HCT116 (cell line): ENCODE measurements around the gene KRTAP10-1. TPM values are rescaled to one million over a fixed set of nuclear protein-coding genes. Genes with fewer than 3 reads are reported as not detected.

Experiments used
- ATAC-seq: fragments of 200-7000 bp; cut with Tn5 transposase; 2 replicates; pipeline ENCODE4 v1.9.1; 2020; ENCODE audit warnings: mild to moderate bottlenecking, moderate library complexity
- BruUV-seq: library from RNA; stranded (reverse); fragments of 400-500 nt; replicated peaks from 2 replicates; lab custom pipeline; 2021; lab: Mats Ljungman, UMichigan
- CTCF ChIA-PET: fragments of 300-600 bp; sonication (Branson Sonifier 250); formaldehyde crosslinking; loops from one replicate; lab custom pipeline; 2021; ENCODE audit warnings: antibody characterized with exemption; lab: Charles Lee
- POLR2A ChIA-PET: fragments of 300-600, 350-600 bp; sonication (Branson Sonifier 250); formaldehyde crosslinking; loops from one replicate; lab custom pipeline; 2021; ENCODE audit warnings: antibody characterized with exemption; lab: Charles Lee
- RAD21 ChIA-PET, 2 experiments: fragments of 300-600 bp; sonication (Branson Sonifier 250); formaldehyde crosslinking; loops; one replicate each; lab custom pipeline; 2023; ENCODE audit warnings: low total read pairs in 2 of 2; ENCODE audit not compliant: uncharacterized antibody in 2 of 2, unreplicated experiment in 2 of 2, low non-redundant PET in 1 of 2; lab: Charles Lee
- DNase-seq: peaks from one replicate; pipeline ENCODE4 v3.0.0-alpha.2; 2010; ENCODE audit warnings: low read depth, low spot score
- H2AFZ ChIP-seq: fragments of 200-600 bp; shearing (Covaris generic), sonication (generic); 2 replicates; pipeline ENCODE4 v1.6.1; 2017; ENCODE audit warnings: low read depth, mixed run types, mixed read lengths, antibody characterized with exemption, low read length; ENCODE audit not compliant: poor library complexity, severe bottlenecking
- H3K27ac ChIP-seq: 2 replicates; pipeline ENCODE4 v1.5.1; 2012; ENCODE audit warnings: low read depth, low read length
- H3K27me3 ChIP-seq: fragments of 200-600 bp; sonication (generic); 2 replicates; pipeline ENCODE4 v1.6.1; 2016; ENCODE audit warnings: mixed run types, low read length, mixed read lengths; ENCODE audit not compliant: insufficient read depth
- H3K36me3 ChIP-seq, 2 experiments: fragments of 200-500 bp in 1 of 2; fragments of 200-600 bp in 1 of 2; sonication (Bioruptor generic) in 1 of 2; sonication (generic) in 1 of 2; 2 replicates each; pipeline versions ENCODE4 v1.5.1 to v1.6.1; 2014 to 2016; ENCODE audit warnings: low read length in 2 of 2, inconsistent platforms in 1 of 2, mixed read lengths in 1 of 2, mixed run types in 1 of 2; ENCODE audit not compliant: insufficient read depth in 2 of 2, control insufficient read depth in 1 of 2
- H3K4me1 ChIP-seq, 2 experiments: fragments of 200-600 bp in 1 of 2; sonication (generic) in 1 of 2; 2 replicates each; pipeline versions ENCODE4 v1.5.1 to v1.6.1; 2012 to 2017; ENCODE audit warnings: low read length in 2 of 2, inconsistent platforms in 1 of 2, mild to moderate bottlenecking in 1 of 2, mixed read lengths in 1 of 2, mixed run types in 1 of 2, moderate library complexity in 1 of 2; ENCODE audit not compliant: insufficient read depth in 2 of 2, control insufficient read depth in 1 of 2
- H3K4me2 ChIP-seq: fragments of 200-600 bp; sonication (generic); 2 replicates; pipeline ENCODE4 v1.6.1; 2017; ENCODE audit warnings: mixed run types, low read length, mixed read lengths
- H3K4me3 ChIP-seq, 2 experiments: fragments of 200-600 bp in 1 of 2; sonication (generic) in 1 of 2; replicated peaks in 1 of 2; 2 replicates each; pipeline ENCODE4 v1.5.1; 2011 to 2016; ENCODE audit warnings: low read length in 2 of 2, control low read depth in 1 of 2, low read depth in 1 of 2, mild to moderate bottlenecking in 1 of 2, mixed read lengths in 1 of 2, mixed run types in 1 of 2
- H3K79me2 ChIP-seq: fragments of 200-600 bp; sonication (generic); 2 replicates; pipeline ENCODE4 v1.6.1; 2017; ENCODE audit warnings: mild to moderate bottlenecking, mixed run types, low read length, moderate library complexity, mixed read lengths; ENCODE audit not compliant: insufficient read depth
- H3K9ac ChIP-seq: fragments of 200-600 bp; sonication (generic); 2 replicates; pipeline ENCODE4 v1.6.1; 2016; ENCODE audit warnings: low read length, mixed read lengths
- H3K9me2 ChIP-seq: fragments of 200-600 bp; sonication (generic), shearing (Covaris generic); 2 replicates; pipeline ENCODE4 v1.6.1; 2017; ENCODE audit warnings: mixed run types, mild to moderate bottlenecking, moderate library complexity; ENCODE audit not compliant: insufficient read depth
- H3K9me3 ChIP-seq, 2 experiments: fragments of 200-500 bp in 1 of 2; fragments of 200-600 bp in 1 of 2; sonication (Bioruptor generic) in 1 of 2; sonication (generic) in 1 of 2; 2 replicates each; pipeline ENCODE4 v1.6.1; 2014 to 2017; ENCODE audit warnings: low read length in 2 of 2, mixed read lengths in 2 of 2, inconsistent platforms in 1 of 2, low read depth in 1 of 2, mild to moderate bottlenecking in 1 of 2, mixed run types in 1 of 2, moderate library complexity in 1 of 2; ENCODE audit not compliant: control insufficient read depth in 1 of 2, insufficient read depth in 1 of 2
- H4K20me1 ChIP-seq: fragments of 200-600 bp; sonication (generic), shearing (Covaris generic); 2 replicates; pipeline ENCODE4 v1.6.1; 2017; ENCODE audit warnings: mixed run types, mild to moderate bottlenecking, moderate library complexity; ENCODE audit not compliant: insufficient read depth
- ATF3 ChIP-seq: IDR thresholded peaks from 2 replicates; pipeline ENCODE4 v1.6.1; 2012
- EGR1 ChIP-seq: IDR thresholded peaks from 2 replicates; pipeline ENCODE4 v1.6.1; 2012; ENCODE audit warnings: low read depth
- FOSL1 ChIP-seq: IDR thresholded peaks from 2 replicates; pipeline ENCODE4 v1.6.1; 2012; ENCODE audit warnings: low read depth
- MAX ChIP-seq: IDR thresholded peaks from 2 replicates; pipeline ENCODE4 v1.6.1; 2012
- POLR2A ChIP-seq: IDR thresholded peaks from 2 replicates; pipeline ENCODE4 v1.7.0; 2011; ENCODE audit warnings: borderline replicate concordance; ENCODE audit not compliant: insufficient read depth, insufficient read length; ENCODE audit errors: extremely low read depth
- RAD21 ChIP-seq: IDR thresholded peaks from 2 replicates; pipeline ENCODE4 v1.6.1; 2012; ENCODE audit warnings: low read depth, mild to moderate bottlenecking
- SIN3A ChIP-seq: IDR thresholded peaks from 2 replicates; pipeline ENCODE4 v1.6.1; 2012; ENCODE audit warnings: low read depth
- SP1 ChIP-seq: IDR thresholded peaks from 2 replicates; pipeline ENCODE4 v1.6.1; 2012; ENCODE audit warnings: low read depth
- TCF7L2 ChIP-seq: IDR thresholded peaks from 2 replicates; pipeline ENCODE4 v1.7.0; 2011; ENCODE audit warnings: borderline replicate concordance, inconsistent platforms; ENCODE audit not compliant: insufficient read depth, insufficient read length; ENCODE audit errors: extremely low read depth
- YY1 ChIP-seq: IDR thresholded peaks from 2 replicates; pipeline ENCODE4 v1.6.1; 2011; ENCODE audit warnings: low read length, low read depth, moderate library complexity, mild to moderate bottlenecking; ENCODE audit not compliant: insufficient replicate concordance; ENCODE audit errors: extremely low read depth
- ZFX ChIP-seq: fragments of 450-650 bp; IDR thresholded peaks from 2 replicates; pipeline ENCODE4 v1.6.1; 2017
- intact Hi-C: fragments of 100-400 bp; cut with micrococcal nuclease; formaldehyde crosslinking; loops from 2 replicates; pipeline ENCODE4 v1.10.0; 2022
- total RNA-seq: library from RNA; stranded (reverse); gene quantifications from one replicate; pipeline ENCODE4 v1.2.1, GENCODE V29; 2021; ENCODE audit not compliant: unreplicated experiment
- TF ChIP-seq, protein P1 (sequence below), 3 experiments: fragments of 200-600 bp in 1 of 3; sonication (generic) in 1 of 3; IDR thresholded peaks in 2 of 3; conservative IDR thresholded peaks in 1 of 3; 2 replicates each; pipeline ENCODE4 v1.5.1; 2012 to 2017; ENCODE audit warnings: low read depth in 2 of 3, low read length in 2 of 3, antibody characterized with exemption in 1 of 3, borderline replicate concordance in 1 of 3, control low read depth in 1 of 3, mild to moderate bottlenecking in 1 of 3, mixed read lengths in 1 of 3, mixed run types in 1 of 3, moderate library complexity in 1 of 3; ENCODE audit not compliant: insufficient read depth in 1 of 3
- TF ChIP-seq, protein P2 (sequence below): IDR thresholded peaks from 2 replicates; pipeline ENCODE4 v1.6.1; 2012; ENCODE audit warnings: low read depth

The KRTAP10-1 gene
- total RNA-seq, 1 experiment from 2014 or later, result not detected

DNA sequence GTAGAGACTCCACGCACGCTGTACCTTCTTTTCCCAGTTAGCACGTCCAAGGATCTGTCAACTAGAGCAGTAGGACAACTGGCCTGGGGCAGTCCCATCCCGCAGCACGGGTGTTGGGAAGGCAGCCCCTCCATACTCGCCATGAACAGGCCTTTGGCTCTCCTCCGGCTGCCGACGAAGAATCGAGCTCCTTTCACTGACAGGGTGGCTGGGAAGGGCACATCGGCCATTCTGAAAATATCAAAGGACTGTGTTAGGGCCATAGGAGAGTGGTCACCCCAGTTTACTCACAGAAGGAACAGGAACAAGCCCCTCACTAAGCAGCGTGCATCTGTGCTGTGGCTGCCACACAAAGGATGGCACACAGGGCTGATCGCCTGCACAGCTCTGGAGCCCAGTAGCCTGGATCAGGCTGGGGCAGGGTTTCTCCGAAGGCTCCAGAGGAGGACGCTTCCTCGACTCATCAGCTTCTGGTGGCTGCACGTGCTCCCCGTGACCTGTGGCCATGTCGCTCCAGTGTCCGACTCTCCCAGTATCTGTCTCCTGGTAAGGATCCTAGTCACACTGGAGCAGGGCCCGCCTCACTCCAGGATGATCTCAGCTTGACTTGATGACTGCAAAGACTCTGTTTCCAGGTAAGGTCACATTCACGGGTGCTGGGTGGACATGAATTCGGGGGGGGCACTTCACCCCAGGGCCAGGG lies 8.9 kb downstream of the KRTAP10-1 start:
- RAD21 ChIA-PET, result no interaction called here
- intact Hi-C loops, result no loop called here
- ATAC-seq, result no peak
- H2AFZ ChIP-seq, result no peak overlapping the region
- H4K20me1 ChIP-seq, result no peaks in the 10 kb centered on the region
- no peak for TF ChIP-seq FOSL1
- TF ChIP-seq POLR2A, result no peak
- TF ChIP-seq TCF7L2, result no peak
- TF ChIP-seq, protein P1, sequence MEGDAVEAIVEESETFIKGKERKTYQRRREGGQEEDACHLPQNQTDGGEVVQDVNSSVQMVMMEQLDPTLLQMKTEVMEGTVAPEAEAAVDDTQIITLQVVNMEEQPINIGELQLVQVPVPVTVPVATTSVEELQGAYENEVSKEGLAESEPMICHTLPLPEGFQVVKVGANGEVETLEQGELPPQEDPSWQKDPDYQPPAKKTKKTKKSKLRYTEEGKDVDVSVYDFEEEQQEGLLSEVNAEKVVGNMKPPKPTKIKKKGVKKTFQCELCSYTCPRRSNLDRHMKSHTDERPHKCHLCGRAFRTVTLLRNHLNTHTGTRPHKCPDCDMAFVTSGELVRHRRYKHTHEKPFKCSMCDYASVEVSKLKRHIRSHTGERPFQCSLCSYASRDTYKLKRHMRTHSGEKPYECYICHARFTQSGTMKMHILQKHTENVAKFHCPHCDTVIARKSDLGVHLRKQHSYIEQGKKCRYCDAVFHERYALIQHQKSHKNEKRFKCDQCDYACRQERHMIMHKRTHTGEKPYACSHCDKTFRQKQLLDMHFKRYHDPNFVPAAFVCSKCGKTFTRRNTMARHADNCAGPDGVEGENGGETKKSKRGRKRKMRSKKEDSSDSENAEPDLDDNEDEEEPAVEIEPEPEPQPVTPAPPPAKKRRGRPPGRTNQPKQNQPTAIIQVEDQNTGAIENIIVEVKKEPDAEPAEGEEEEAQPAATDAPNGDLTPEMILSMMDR (IDR thresholded peaks at IDR 0.05 in 2 of 3, conservative IDR thresholded peaks at IDR 0.05 in 1 of 3; ENCODE audit: borderline replicate concordance in 1 of 3, insufficient read depth in 1 of 3, low read depth in 2 of 3, low read length in 2 of 3), result no peak
- DNase-seq, result no peak
- H3K9me2 ChIP-seq, result no peaks in the 10 kb centered on the region
- no peak overlapping the region for H3K4me2 ChIP-seq
- CTCF ChIA-PET, result no interaction called here
- POLR2A ChIA-PET, result no interaction called here
- no peaks in the 10 kb centered on the region for H3K9me3 ChIP-seq
- no peaks in the 10 kb centered on the region for H3K4me1 ChIP-seq
- no peak overlapping the region for H3K4me3 ChIP-seq
- no peaks in the 10 kb centered on the region for H3K36me3 ChIP-seq
- no peaks in the 10 kb centered on the region for H3K79me2 ChIP-seq
- H3K27ac ChIP-seq, result no peak overlapping the region
- no peak overlapping the region for H3K9ac ChIP-seq
- no peaks in the 10 kb centered on the region for H3K27me3 ChIP-seq
- BruUV-seq, result no TSS peak

GRCh38 chr21:44530221-44530902 lies 9.6 kb downstream of the KRTAP10-1 start:
- Histone ChIP-seq H3K4me3 (no peak overlapping the region), H3K9ac (no peak overlapping the region), H4K20me1 (no peaks in the 10 kb centered on the region), H3K79me2 (no peaks in the 10 kb centered on the region), H3K27ac (no peak overlapping the region), H3K4me2 (no peak overlapping the region), H3K27me3 (no peaks in the 10 kb centered on the region), H2AFZ (no peak overlapping the region), H3K9me2 (no peaks in the 10 kb centered on the region), H3K4me1 (no peaks in the 10 kb centered on the region), H3K36me3 (no peaks in the 10 kb centered on the region), H3K9me3 (no peaks in the 10 kb centered on the region)
- CTCF ChIA-PET, result no interaction called here
- no peak for ATAC-seq
- no peak for DNase-seq
- intact Hi-C loops, result no loop called here
- RAD21 ChIA-PET, result no interaction called here
- POLR2A ChIA-PET, result no interaction called here
- BruUV-seq, result no TSS peak
- TF ChIP-seq EGR1 (no peak), RAD21 (no peak), TCF7L2 (no peak), ZFX (no peak), SIN3A (no peak), MAX (no peak), SP1 (no peak), ATF3 (no peak), POLR2A (no peak), YY1 (no peak)
- TF ChIP-seq, protein P2, sequence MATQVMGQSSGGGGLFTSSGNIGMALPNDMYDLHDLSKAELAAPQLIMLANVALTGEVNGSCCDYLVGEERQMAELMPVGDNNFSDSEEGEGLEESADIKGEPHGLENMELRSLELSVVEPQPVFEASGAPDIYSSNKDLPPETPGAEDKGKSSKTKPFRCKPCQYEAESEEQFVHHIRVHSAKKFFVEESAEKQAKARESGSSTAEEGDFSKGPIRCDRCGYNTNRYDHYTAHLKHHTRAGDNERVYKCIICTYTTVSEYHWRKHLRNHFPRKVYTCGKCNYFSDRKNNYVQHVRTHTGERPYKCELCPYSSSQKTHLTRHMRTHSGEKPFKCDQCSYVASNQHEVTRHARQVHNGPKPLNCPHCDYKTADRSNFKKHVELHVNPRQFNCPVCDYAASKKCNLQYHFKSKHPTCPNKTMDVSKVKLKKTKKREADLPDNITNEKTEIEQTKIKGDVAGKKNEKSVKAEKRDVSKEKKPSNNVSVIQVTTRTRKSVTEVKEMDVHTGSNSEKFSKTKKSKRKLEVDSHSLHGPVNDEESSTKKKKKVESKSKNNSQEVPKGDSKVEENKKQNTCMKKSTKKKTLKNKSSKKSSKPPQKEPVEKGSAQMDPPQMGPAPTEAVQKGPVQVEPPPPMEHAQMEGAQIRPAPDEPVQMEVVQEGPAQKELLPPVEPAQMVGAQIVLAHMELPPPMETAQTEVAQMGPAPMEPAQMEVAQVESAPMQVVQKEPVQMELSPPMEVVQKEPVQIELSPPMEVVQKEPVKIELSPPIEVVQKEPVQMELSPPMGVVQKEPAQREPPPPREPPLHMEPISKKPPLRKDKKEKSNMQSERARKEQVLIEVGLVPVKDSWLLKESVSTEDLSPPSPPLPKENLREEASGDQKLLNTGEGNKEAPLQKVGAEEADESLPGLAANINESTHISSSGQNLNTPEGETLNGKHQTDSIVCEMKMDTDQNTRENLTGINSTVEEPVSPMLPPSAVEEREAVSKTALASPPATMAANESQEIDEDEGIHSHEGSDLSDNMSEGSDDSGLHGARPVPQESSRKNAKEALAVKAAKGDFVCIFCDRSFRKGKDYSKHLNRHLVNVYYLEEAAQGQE, result no peak
